ENCODE measurements around the gene TMEM108.

Gene TMEM108

GRCh38 chr3:133293397-133294110 is 255.4 kb downstream of the TMEM108 start:
- H3K4me1 ChIP-seq (ENCODE audit: control insufficient read depth in 1 of 2, insufficient read depth in 2 of 2, low read length in 2 of 2): peaks cover 2% of the 10 kb centered on the region in 2 experiments
- no peak overlapping the region for H3K23ac ChIP-seq (ENCODE audit: low read length)
- no peak overlapping the region for H4K91ac ChIP-seq (ENCODE audit: low read depth, low read length)
- H3K14ac ChIP-seq (ENCODE audit: low read length): no peak overlapping the region
- no peak overlapping the region for H2BK12ac ChIP-seq (ENCODE audit: low read length)
- no peak overlapping the region for H3K4me3 ChIP-seq (ENCODE audit: low read depth, low read length)
- no peaks in the 10 kb centered on the region for H3K79me1 ChIP-seq (ENCODE audit: low read length)
- no peaks in the 10 kb centered on the region for H3K36me3 ChIP-seq (ENCODE audit: control insufficient read depth in 1 of 2, insufficient read depth in 2 of 2, low read length in 2 of 2)
- H2BK120ac ChIP-seq (ENCODE audit: insufficient read depth, low read length, poor library complexity): no peak overlapping the region
- H4K8ac ChIP-seq (ENCODE audit: low read depth, low read length): no peak overlapping the region
- no peak overlapping the region for H3K4ac ChIP-seq (ENCODE audit: low read depth, low read length)
- H2AK5ac ChIP-seq (ENCODE audit: low read length): no peak overlapping the region
- DNase-seq: no peak
- no peak overlapping the region for H2AFZ ChIP-seq (ENCODE audit: insufficient read depth, low read length, poor library complexity)
- H3K9me3 ChIP-seq (ENCODE audit: insufficient read depth, low read depth, low read length): no peaks in the 10 kb centered on the region
- no peaks in the 10 kb centered on the region for H3K79me2 ChIP-seq (ENCODE audit: control insufficient read depth, insufficient read depth, low read length, poor library complexity)
- H3K9ac ChIP-seq (ENCODE audit: low read length): no peak overlapping the region
- no peak overlapping the region for H4K12ac ChIP-seq (ENCODE audit: low read depth, low read length)
- H3K4me2 ChIP-seq (ENCODE audit: low read length): no peak overlapping the region
- no peak overlapping the region for H3K27ac ChIP-seq (ENCODE audit: low read depth, low read length)
- no peaks in the 10 kb centered on the region for H3K27me3 ChIP-seq (ENCODE audit: insufficient read depth, low read length)
- no peak overlapping the region for H2BK5ac ChIP-seq (ENCODE audit: low read depth, low read length, poor library complexity)
- whole genome bisulfite sequencing (ENCODE audit: extremely low coverage, insufficient coverage, insufficient read length): no CpG with 5 or more reads among the region's 4 CpGs
- H3K18ac ChIP-seq (ENCODE audit: low read length): no peak overlapping the region

- Histone ChIP-seq H4K12ac (ENCODE audit: low read depth, low read length) (no peak overlapping the region), H3K18ac (ENCODE audit: low read length) (no peak overlapping the region), H3K4me1 (ENCODE audit: control insufficient read depth in 1 of 2, insufficient read depth in 2 of 2, low read length in 2 of 2) (peaks cover 2% of the 10 kb centered on the region in 2 experiments), H3K23ac (ENCODE audit: low read length) (no peak overlapping the region), H2BK5ac (ENCODE audit: low read depth, low read length, poor library complexity) (no peak overlapping the region), H3K79me1 (ENCODE audit: low read length) (no peaks in the 10 kb centered on the region), H3K79me2 (ENCODE audit: control insufficient read depth, insufficient read depth, low read length, poor library complexity) (no peaks in the 10 kb centered on the region), H3K4me3 (ENCODE audit: low read depth, low read length) (no peak overlapping the region), H4K8ac (ENCODE audit: low read depth, low read length) (no peak overlapping the region), H2BK12ac (ENCODE audit: low read length) (no peak overlapping the region), H2AK5ac (ENCODE audit: low read length) (no peak overlapping the region), H3K4ac (ENCODE audit: low read depth, low read length) (no peak overlapping the region), H4K91ac (ENCODE audit: low read depth, low read length) (no peak overlapping the region), H2AFZ (ENCODE audit: insufficient read depth, low read length, poor library complexity) (no peak overlapping the region), H3K27me3 (ENCODE audit: insufficient read depth, low read length) (no peaks in the 10 kb centered on the region), H2BK120ac (ENCODE audit: insufficient read depth, low read length, poor library complexity) (no peak overlapping the region), H3K14ac (ENCODE audit: low read length) (no peak overlapping the region), H3K4me2 (ENCODE audit: low read length) (no peak overlapping the region), H3K9ac (ENCODE audit: low read length) (no peak overlapping the region), H3K27ac (ENCODE audit: low read depth, low read length) (no peak overlapping the region), H3K9me3 (ENCODE audit: insufficient read depth, low read depth, low read length) (no peaks in the 10 kb centered on the region), H3K36me3 (ENCODE audit: control insufficient read depth in 1 of 2, insufficient read depth in 2 of 2, low read length in 2 of 2) (no peaks in the 10 kb centered on the region)
- no peak for DNase-seq
- WGBS (ENCODE audit: extremely low coverage, insufficient coverage, insufficient read length): no CpG with 5 or more reads among the region's 1 CpG
Measured at GRCh38 chr3:133294253-133294652, 256.1 kb downstream of the TMEM108 start.

- H2AK5ac ChIP-seq (ENCODE audit: low read length): no peak overlapping the region
- no peak overlapping the region for H3K23ac ChIP-seq (ENCODE audit: low read length)
- H4K12ac ChIP-seq (ENCODE audit: low read depth, low read length): no peak overlapping the region
- H3K14ac ChIP-seq (ENCODE audit: low read length): no peak overlapping the region
- H3K27me3 ChIP-seq (ENCODE audit: insufficient read depth, low read length): no peaks in the 10 kb centered on the region
- no peaks in the 10 kb centered on the region for H3K79me2 ChIP-seq (ENCODE audit: control insufficient read depth, insufficient read depth, low read length, poor library complexity)
- H3K9me3 ChIP-seq (ENCODE audit: insufficient read depth, low read depth, low read length): no peaks in the 10 kb centered on the region
- H2AFZ ChIP-seq (ENCODE audit: insufficient read depth, low read length, poor library complexity): no peak overlapping the region
- no peak overlapping the region for H3K4ac ChIP-seq (ENCODE audit: low read depth, low read length)
- no peak overlapping the region for H4K8ac ChIP-seq (ENCODE audit: low read depth, low read length)
- WGBS (ENCODE audit: extremely low coverage, insufficient coverage, insufficient read length): no CpG with 5 or more reads among the region's 4 CpGs
- H3K4me2 ChIP-seq (ENCODE audit: low read length): no peak overlapping the region
- H3K27ac ChIP-seq (ENCODE audit: low read depth, low read length): no peak overlapping the region
- no peak for DNase-seq
- no peak overlapping the region for H3K4me3 ChIP-seq (ENCODE audit: low read depth, low read length)
- H3K36me3 ChIP-seq (ENCODE audit: control insufficient read depth in 1 of 2, insufficient read depth in 2 of 2, low read length in 2 of 2): no peaks in the 10 kb centered on the region
- H4K91ac ChIP-seq (ENCODE audit: low read depth, low read length): no peak overlapping the region
- H3K4me1 ChIP-seq (ENCODE audit: control insufficient read depth in 1 of 2, insufficient read depth in 2 of 2, low read length in 2 of 2): peaks cover 2% of the 10 kb centered on the region in 2 experiments
- no peak overlapping the region for H2BK12ac ChIP-seq (ENCODE audit: low read length)
- H3K79me1 ChIP-seq (ENCODE audit: low read length): peaks cover under 1% of the 10 kb centered on the region
- H3K9ac ChIP-seq (ENCODE audit: low read length): no peak overlapping the region
- H3K18ac ChIP-seq (ENCODE audit: low read length): no peak overlapping the region
- H2BK120ac ChIP-seq (ENCODE audit: insufficient read depth, low read length, poor library complexity): no peak overlapping the region
- H2BK5ac ChIP-seq (ENCODE audit: low read depth, low read length, poor library complexity): no peak overlapping the region
Measured at GRCh38 chr3:133295199-133295901, 257.2 kb downstream of the TMEM108 start.

GRCh38 chr3:133295944-133296917 is 258.0 kb downstream of the TMEM108 start:
- no peak overlapping the region for H3K4me2 ChIP-seq (ENCODE audit: low read length)
- no peaks in the 10 kb centered on the region for H3K9me3 ChIP-seq (ENCODE audit: insufficient read depth, low read depth, low read length)
- H4K12ac ChIP-seq (ENCODE audit: low read depth, low read length): no peak overlapping the region
- no peak overlapping the region for H2BK12ac ChIP-seq (ENCODE audit: low read length)
- no peak overlapping the region for H3K9ac ChIP-seq (ENCODE audit: low read length)
- H3K79me1 ChIP-seq (ENCODE audit: low read length): peaks cover 2% of the 10 kb centered on the region
- no peaks in the 10 kb centered on the region for H3K79me2 ChIP-seq (ENCODE audit: control insufficient read depth, insufficient read depth, low read length, poor library complexity)
- no peak overlapping the region for H3K18ac ChIP-seq (ENCODE audit: low read length)
- H2BK120ac ChIP-seq (ENCODE audit: insufficient read depth, low read length, poor library complexity): no peak overlapping the region
- H3K27ac ChIP-seq (ENCODE audit: low read depth, low read length): no peak overlapping the region
- H3K4me3 ChIP-seq (ENCODE audit: low read depth, low read length): no peak overlapping the region
- H4K91ac ChIP-seq (ENCODE audit: low read depth, low read length): no peak overlapping the region
- no peak overlapping the region for H2BK5ac ChIP-seq (ENCODE audit: low read depth, low read length, poor library complexity)
- no peaks in the 10 kb centered on the region for H3K36me3 ChIP-seq (ENCODE audit: control insufficient read depth in 1 of 2, insufficient read depth in 2 of 2, low read length in 2 of 2)
- no CpG with 5 or more reads among the region's 6 CpGs for WGBS (ENCODE audit: extremely low coverage, insufficient coverage, insufficient read length)
- H3K23ac ChIP-seq (ENCODE audit: low read length): no peak overlapping the region
- H2AFZ ChIP-seq (ENCODE audit: insufficient read depth, low read length, poor library complexity): no peak overlapping the region
- no peak overlapping the region for H3K4ac ChIP-seq (ENCODE audit: low read depth, low read length)
- no peak overlapping the region for H3K14ac ChIP-seq (ENCODE audit: low read length)
- no peak for DNase-seq
- no peak overlapping the region for H2AK5ac ChIP-seq (ENCODE audit: low read length)
- H4K8ac ChIP-seq (ENCODE audit: low read depth, low read length): no peak overlapping the region
- no peaks in the 10 kb centered on the region for H3K27me3 ChIP-seq (ENCODE audit: insufficient read depth, low read length)
- peaks cover 2 to 4% of the 10 kb centered on the region in 2 experiments for H3K4me1 ChIP-seq (ENCODE audit: control insufficient read depth in 1 of 2, insufficient read depth in 2 of 2, low read length in 2 of 2)

Measured in trophoblast cell (in vitro differentiated cells and primary cell).